Spleen (tissue), 7 donors: ENCODE results near the gene MORF4L2.

Experiments
- CTCF ChIP-seq, 11 experiments: fragments of 200-600 bp in 7 of 11; fragments of 450-650 bp in 4 of 11; sonication (generic) in 4 of 11; IDR thresholded peaks in 8 of 11; conservative IDR thresholded peaks in 3 of 11; 1 replicate in 7 of 11; 2 replicates in 4 of 11; pipeline versions ENCODE4 v1.4.0 to v1.8.0; 2016 to 2021; ENCODE audit warnings: antibody characterized with exemption in 11 of 11, inconsistent platforms in 4 of 11, mild to moderate bottlenecking in 1 of 11
- POLR2AphosphoS5 ChIP-seq, 3 donors: sonication (generic); formaldehyde crosslinking; IDR thresholded peaks; one replicate each; pipeline ENCODE4 v1.5.1; 2017; ENCODE audit warnings: antibody characterized with exemption in 3 of 3
- donor health status: DM: no; HTN: no; CAD: no; lungs with moderate emphysema.
- donor health status: DM: no; HTN: no; CAD: no.
- donor health status: DM: no; HTN: no; CAD: no.

- no peak for TF ChIP-seq CTCF (IDR thresholded peaks at IDR 0.05 in 8 of 11, conservative IDR thresholded peaks at IDR 0.05 in 3 of 11)
- no peak for TF ChIP-seq POLR2AphosphoS5 (IDR thresholded peaks at IDR 0.05)
These were observed 36.0 kb upstream of the MORF4L2 start for GRCh38 chrX:103722505-103722904.
